Hepatic stellate cell (primary cell): ENCODE data around the gene AFAP1.
A peak's percentile ranks its signal among the peaks of the same experiment; 100 is the strongest.

Source experiments
- DNase-seq: peaks from one replicate; pipeline ENCODE4 v3.0.0; 2011; ENCODE audit warnings: low spot score

Gene AFAP1

DNA sequence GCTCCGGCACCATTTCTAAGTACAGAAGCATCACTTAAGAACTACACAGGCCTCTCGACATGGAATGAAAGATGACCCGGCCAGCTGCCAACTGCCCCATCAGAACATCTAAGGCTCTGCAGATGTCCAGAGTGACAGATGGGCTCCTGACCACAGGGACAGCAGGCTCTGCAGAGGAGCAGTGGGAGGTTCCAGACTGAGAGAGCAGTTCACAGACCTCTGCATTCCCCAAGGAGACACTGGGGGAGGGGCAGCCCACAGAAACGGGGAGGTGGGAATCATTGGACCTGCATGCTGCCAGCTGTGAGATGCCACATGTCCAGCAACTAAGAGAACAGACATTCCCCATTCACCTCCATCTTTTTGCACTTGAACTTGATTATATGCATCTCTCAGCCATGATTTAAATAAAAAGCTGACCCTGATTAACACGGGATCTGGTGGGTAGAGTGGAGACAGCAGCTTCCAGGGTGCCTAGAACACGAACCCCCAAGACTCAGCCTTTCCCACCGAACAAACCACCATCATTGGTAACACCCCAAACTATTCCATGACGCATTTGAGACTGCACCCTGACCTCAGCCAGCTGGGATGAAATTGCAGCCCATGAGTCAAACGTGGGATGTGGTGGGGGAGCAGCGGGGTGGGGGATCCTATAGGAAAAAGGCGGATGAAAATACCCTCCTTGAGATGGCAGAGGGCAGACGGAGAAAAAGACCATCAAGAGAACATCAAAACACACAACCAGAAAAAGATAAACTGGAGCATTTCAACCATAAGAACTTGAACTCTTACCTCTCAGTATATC lies 47.2 kb downstream of the AFAP1 start:
- DNase-seq: peak; percentile 86

DNA sequence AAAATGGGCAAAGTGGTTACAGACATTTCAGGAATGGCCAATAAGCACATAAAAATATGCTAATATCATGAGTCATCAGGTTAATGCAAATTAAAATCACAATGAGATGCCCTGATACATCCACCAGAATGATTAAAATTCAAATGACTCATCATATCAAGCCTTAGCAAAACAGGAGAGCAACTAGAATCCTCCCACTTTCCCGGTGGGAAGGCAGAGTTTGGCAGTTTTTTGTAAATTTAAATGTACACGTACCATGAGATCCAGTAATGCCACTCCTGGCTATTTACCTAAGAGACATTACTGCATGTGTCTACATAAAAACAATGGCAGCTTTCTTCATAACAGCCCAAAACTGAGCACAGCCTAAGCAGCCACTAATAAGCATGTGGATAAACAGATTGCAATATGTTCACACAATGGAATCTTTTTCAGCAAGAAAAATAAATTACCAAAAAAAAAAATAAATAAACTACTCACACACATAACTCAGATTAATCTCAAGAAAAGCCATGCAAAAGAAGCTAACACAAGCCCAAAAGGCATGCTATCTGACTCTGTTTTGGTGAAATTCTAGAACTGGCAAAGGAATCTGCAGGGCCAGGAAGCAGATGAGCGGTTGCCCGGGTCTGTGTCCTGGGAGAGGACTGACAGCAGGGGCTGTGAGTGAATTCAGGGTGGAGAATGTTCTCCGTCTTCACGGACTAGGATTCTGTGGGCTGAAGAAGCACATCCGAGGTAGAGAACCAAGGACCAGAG lies 48.8 kb downstream of the AFAP1 start:
- peak; percentile 62 for DNase-seq

DNA sequence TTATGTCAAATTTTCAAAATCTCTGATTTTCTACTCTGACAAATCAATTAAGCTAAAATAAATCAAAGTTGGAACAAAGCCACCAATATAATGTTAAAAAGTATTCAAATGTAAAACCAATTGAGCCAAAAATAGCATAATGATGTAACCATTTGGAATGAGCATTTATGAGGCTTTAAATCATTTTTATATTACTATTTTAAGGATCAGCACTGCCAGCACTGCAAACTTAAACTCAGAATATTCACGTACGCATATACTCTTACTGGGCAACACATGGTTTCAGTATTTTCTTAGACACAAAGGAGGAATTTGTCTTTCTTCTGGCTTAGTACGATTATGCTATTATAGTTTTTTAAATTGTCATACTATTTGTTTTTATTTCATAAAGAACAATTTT lies 52.2 kb downstream of the AFAP1 start:
- DNase-seq: no peak

DNA sequence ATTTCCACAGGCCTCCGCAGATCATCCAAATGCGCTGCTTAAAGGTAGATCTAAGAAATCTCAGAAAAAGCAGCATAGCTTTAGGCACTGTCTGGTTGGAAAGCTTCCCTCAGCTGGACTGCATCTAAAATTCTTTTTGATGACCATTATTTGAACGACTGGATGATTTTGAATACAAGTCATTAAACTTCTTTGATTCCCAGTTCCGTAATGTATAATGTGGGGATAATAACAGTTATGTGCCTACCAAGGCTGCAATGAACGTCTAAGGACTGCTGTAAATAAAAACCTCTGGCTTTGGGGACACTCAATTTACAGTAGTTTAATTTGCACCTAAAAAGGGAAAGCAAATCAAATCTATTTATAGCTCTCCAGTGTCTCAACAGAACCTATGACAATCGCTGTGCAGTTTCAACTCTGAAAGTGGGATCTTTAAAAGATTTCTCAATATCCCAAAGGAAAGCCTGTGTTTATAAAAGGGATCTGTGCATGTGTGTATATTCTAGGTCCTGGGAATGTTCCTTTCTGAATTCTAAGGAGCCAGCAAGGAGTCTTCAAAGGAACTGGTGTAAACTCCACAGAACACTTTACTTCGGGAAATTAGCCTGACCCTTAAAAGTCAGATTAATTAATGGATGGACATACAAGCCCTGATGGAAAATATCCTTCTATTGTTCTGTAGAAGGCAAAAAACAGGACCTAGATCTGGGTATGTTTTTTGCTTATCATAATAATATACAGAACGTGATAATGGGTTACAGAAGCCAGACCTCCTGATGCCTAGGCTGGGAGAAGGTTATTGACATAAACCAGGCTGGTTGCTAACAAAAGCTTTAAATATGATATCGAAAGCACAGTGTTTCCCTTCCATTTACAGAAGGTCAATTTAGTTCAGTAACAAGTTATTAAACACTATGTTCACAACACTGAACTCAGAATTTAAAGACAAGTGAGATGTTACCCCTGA lies 53.4 kb downstream of the AFAP1 start:
- DNase-seq: no peak

DNA sequence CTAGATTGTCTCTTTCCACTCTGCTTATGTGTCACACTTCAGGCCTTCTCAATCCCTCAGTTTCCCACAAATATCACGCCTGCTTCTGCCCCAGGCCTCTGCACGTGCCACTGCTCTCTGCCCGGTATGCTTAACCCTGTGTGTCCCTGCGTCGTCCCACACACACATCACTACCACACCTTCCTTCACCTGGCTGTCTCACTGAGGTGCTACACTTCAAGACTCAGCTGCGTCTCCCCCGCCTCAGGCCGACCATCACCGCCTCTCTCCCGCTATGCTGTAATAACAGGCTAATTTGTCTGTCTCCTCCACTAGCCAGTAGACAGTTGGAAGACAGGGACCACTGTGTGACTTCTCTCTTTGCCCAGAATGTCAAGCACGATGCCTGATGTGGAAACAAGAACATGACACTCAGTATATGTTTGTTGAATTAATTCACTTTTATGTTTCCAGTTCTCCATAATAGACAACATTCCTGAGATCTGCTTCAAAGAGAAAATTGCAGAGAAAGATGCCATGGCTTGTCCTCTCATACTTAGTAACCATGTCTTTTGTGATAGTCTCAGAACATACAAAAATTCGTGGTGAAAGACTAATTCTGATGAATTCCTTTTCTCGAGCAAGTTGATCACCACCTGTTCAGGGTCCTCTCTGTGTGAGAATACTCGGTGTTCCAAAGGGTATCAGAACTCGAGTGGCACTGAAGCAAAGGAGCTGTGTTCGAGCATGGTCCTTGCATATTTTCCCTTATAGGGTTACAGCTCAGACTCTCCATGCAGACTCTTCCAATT lies 54.2 kb downstream of the AFAP1 start:
- DNase-seq: no peak

DNA sequence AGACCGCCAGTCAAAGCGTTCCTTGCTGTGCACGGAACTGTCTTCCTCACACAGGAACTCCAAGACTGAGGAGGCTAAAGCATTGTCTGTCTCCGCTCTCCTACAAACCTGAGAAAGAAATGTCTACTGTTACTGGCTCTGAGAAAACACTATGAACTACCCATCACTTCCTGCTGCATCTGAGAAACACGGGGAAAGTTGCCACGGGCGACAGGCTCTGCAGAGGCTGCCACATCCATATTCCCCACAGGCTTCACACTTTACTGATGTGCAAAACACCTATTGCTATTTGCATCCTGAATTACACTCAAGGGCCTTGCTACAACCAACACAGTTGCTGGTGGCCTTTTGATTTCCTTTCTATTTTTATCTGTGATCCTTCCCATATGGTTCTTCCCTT lies 59.0 kb downstream of the AFAP1 start:
- no peak for DNase-seq

DNA sequence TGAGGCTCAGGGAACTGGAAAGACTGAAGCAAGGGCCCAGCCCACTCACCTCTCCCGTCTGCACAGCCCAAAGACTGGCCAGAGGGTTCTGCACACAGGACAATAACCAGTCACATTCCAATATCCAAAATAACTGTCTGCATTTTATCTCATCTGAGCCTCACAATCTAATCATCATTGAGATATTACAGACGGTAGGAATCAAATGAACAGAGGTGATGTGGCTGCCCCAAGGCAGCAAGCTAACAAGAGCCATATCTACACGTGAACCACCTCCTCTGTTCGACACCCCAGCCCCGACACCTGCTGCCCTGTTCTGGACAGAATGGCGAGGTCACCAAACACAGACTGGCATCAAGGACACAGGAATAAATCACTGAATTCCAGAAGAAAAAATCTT lies 60.5 kb downstream of the AFAP1 start:
- no peak for DNase-seq

DNA sequence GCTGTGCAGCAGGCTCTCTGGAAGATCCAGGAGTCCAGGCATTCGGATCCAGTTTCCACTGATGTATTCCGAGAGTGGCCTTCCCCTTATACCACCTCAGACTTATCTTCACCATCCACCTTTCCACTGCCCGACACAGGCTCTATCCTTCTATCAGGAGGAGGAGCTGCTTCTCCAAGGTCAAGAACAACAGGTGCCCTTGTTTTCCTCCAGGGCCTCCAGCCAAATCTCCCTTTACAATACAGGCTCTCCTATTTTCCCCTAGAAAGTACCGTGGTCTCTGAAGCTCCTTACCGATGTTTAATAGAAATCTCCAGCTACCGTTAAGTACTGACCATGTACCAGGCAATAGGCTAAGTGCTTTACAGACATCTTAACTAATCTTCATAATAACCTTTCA lies 61.3 kb downstream of the AFAP1 start:
- no peak for DNase-seq

DNA sequence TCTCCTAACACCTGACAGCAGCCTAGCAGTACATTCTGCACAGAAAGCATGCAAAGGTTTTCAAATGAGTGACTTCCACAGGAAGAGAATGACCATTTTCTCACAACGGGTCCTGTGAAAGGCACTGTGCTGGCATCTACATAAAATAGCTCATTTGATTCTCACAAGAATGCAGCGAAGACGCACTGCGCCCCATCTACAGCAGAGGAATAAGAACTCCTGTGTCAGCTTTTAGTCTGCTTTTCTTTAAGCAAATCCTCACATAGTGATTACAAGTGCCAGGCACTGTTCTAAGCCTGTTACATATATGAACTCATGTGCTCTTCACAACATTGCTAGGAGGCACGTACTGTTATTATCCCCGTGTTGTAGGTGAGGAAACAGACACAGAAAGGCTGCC lies 62.5 kb downstream of the AFAP1 start:
- no peak for DNase-seq

DNA sequence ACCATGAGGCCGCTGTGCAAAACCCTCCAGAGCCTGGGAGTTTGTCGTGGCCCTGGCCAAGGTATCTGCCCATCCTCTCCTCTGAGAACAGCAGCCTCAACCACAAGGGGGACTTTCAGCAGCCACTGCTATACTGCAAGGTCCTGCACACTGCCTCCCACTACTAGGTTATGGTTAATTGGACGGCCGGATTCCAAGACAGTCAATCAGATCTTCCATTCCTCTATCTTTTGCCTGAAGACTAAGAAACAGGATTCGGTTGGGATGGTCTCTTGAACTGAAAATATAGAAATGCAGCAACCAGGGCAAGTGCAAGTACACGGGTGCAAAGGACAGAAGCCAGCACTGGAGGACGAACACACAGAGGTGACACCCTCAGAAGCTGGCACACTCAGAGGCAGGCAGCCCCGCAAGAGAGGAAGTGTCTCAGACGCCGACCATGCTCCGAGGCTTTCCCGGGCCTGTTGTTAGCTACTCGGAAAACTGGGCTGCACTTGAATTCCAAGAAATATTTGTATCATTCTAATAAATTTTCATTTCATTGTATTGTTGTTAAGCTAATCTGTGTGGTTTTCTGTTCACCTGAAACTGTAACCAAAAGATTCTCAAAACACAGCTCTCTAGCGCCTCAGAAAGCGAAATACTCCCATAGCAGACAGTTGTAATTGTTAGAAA lies 63.3 kb downstream of the AFAP1 start:
- DNase-seq: peak; percentile 42

DNA sequence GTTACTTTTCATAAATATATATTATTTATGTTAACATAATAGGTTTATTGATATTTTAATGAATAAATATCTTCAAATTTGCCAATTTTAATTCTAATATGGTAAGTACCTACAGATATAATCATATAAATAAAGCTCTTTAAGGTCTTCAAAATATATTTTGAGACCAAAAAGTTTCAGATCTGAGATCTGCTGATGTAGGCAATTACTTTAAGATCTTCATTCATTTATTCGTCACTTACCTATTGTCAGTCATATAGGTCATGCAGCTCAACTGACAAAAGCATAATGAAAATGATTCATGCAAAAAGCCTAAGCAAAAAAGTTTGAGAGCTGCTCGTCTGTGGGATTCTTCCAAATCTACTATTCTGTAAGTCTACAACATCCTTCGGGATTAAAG lies 64.8 kb downstream of the AFAP1 start:
- no peak for DNase-seq

DNA sequence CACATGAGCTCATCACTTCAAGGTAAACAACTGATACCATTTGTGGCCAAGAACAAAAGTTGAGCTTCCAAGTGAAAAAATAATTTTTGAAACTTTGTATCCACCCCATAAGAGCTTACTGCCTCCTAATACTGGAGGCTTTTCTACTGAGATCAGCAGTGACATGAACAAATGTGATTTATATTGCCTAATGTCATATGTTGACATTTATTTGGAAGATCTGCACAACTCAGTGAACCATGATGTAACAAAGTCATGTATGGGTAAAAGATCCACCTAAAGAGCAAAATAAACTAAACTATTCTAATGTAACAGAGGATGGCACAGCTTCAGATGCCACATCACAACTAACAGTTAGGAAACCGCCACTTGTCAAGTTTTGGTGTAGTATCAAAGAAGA lies 65.8 kb downstream of the AFAP1 start:
- DNase-seq: no peak

DNA sequence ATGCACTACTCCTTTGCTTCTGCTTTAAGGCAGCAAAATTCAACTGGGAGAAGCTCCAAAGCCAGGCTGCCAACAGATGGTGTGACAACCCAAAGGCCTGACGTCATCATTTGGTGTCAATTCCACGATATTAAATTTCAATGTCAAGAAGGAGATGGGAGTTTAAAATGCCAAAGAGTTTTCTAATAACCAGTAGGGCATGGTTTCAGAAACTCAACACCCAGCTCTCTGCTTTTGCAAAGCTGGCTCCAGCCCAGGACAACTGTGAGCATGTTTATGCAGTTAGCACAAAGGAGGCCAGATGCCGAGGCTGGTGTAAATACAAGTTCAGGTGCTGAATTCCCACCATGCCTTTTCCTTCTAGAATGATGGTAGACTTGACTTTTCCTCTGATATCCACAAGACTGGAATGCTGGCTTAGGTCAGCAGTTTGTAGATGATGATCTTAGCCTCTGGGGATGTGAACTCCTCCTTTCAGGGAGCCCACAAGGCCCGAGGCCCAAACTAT lies 67.3 kb downstream of the AFAP1 start:
- DNase-seq: peak; percentile 38

DNA sequence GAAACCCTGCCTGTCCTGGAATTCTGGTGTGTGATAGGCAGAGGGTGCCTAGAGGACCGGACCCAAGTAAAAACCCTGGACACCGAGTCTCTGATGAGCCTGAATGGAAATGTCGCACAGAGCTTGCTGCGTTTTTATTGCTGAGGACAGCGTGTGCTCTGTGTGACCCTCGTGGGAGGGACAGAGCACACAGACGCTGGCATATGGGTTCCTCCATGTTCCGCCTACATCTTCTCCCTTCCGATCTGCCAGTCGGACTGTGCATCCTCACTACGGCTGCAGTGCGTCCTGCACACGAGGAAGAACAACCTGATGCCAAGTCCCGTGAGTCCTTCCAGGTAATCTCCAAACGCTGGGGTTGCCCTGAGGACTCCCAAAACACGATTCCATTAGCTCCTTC lies 68.3 kb downstream of the AFAP1 start:
- no peak for DNase-seq

DNA sequence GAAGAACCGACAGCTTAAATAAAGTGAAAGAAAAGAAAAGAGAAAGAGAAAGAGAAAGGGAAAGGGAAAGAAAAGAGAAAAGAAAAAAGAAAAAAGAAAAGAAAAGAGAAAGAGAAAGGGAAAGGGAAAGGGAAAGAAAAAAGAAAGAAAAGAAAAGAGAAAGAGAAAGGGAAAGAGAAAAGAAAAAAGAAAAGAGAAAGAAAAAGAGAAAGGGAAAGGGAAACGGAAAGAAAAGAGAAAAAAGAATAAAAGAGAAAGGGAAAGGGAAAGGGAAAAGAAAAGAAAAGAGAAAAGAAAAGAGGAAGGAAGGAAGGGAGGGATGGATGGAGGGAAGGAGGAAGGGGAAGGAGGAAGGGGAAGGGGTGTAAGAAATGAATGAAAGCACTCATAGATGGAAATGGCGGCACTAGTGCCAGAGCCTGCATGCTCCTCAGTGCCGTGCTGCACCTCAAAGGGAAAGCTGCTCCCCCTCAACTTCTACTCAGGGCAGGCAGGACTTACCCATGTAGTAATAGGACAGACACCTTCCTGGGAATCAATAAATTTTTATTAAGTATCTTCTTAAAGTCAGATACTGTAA lies 70.7 kb downstream of the AFAP1 start:
- no peak for DNase-seq

DNA sequence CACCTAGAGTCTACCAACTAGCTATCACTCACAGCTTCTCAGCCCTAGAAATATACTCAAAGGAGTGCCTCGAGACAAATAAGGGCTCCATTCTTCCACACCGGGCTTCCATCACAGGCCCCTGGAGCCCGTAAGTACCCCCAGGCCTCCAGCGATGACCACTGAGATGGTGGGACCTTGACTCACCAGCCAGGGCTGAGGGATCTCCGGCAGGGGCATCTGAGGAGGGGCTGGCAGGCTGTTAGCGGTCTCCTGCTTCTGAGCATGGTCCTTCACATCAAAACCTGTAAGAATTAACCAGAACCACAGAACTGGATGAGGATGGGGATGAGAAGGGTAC lies 71.3 kb downstream of the AFAP1 start:
- DNase-seq: no peak

DNA sequence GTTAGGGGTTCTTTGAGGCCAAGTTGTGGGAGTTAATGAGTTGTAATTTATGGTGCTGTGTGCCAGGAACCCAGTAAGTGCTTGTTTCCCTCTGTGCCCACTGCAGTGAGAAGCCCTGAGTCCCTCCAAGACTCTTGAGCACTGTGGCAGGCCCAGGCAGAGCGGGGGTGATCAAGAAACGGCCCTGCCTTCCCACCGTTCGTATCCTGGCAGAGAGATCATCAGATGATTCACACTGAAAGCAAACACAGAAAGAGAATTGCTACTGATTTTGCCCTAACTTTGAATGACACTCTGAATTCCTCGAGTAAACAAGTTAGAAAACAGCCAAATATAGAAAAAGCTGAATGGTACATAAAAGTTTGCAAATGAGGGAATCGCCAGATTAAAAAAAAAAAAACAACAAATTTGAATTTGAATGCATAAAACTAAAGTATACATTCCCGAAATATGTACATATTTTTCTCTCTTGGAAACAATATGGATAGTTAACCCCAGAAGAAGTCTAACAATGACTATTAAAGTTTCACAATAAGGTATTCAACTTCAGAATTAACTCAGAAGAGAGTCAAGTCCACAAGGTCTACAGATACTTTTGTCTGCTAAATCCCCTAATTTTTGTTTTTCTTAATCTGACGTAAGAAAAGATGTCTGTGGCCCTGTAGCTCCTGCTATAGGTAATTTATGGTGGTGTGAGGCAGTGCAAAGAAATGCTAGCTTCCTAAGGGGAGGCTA lies 71.8 kb downstream of the AFAP1 start:
- peak; percentile 42 for DNase-seq

DNA sequence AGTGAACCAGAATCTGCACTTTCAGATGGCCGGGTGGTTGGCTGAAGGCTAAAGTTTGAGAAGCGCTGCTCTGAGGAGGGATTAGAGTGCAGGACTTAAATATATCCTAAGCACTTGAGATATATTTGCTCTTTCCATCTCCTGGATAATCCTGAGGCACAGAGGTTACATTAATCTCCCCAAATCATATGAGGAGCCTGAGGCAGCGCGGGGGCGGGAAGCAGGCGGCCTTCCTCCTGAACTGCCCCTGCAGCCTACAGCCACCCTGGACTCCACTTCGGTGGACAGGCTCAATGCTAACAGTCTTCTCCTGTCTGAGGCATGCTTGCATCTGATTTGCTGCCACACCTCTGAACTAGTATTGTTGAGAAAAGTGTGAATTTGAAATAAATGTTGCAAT lies 72.5 kb downstream of the AFAP1 start:
- no peak for DNase-seq

DNA sequence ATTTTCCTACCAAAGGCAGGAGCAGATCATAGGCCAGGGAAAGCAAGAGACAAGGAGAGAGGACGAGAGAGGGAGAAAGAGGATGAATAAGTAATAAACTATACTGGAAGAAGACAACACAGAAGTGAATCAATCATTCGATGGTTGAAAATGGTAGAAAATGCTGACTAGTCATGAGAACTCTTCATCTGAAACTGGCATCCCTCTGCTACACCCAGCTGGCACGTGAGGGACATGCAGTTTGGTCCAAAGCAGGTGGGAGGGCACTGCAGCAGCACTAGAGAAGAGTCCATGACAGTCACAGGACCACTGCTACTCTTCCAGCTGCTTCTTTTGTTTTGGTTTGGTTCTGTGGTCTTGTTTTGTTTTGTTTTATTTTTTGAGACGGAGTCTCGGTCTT lies 74.1 kb downstream of the AFAP1 start:
- DNase-seq: no peak

DNA sequence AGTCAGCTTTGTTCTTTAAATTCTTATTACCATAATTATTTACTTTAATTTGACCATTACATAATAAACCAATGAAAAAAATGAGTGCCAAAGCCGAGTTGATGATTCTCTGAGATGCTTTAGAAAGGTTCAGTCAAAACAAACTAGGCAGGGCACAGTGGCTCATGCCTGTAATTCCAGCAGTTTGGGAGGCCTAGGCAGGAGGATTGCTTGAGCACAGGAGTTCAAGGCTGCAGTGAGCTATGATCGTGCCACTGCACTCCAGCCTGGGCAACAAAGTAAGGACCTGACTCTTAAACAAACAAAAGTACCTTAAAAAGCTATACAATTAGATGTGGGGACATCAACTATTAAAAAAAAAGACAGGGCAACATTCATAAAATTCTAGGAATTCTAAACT lies 75.0 kb downstream of the AFAP1 start:
- no peak for DNase-seq
